Ectodermal cell (in vitro differentiated cells): Measurements from ENCODE around the gene TRIM25.

Source experiments
- H3K27ac ChIP-seq: 2 replicates; pipeline ENCODE4 v1.7.0; 2013; ENCODE audit warnings: mild to moderate bottlenecking, low read depth, low read length; ENCODE audit not compliant: insufficient read depth, poor library complexity, severe bottlenecking
- H3K27me3 ChIP-seq: 2 replicates; pipeline ENCODE4 v1.7.0; 2013; ENCODE audit warnings: mild to moderate bottlenecking, low read length; ENCODE audit not compliant: insufficient read depth, control insufficient read depth, poor library complexity, severe bottlenecking
- H3K36me3 ChIP-seq: one replicate; pipeline ENCODE4 v1.7.0; 2013; ENCODE audit warnings: low read length; ENCODE audit not compliant: control insufficient read depth, insufficient read depth
- H3K4me1 ChIP-seq: one replicate; pipeline ENCODE4 v1.7.0; 2013; ENCODE audit warnings: low read length; ENCODE audit not compliant: control insufficient read depth, insufficient read depth
- H3K4me3 ChIP-seq: 2 replicates; pipeline ENCODE4 v1.7.0; 2013; ENCODE audit warnings: low read depth, low read length, control low read depth; ENCODE audit not compliant: insufficient read depth
- H3K9me3 ChIP-seq: 2 replicates; pipeline ENCODE4 v1.7.0; 2013; ENCODE audit warnings: mild to moderate bottlenecking, low read length, moderate library complexity; ENCODE audit not compliant: control insufficient read depth
- WGBS, 2 experiments: methylation state at CpG; one replicate each; pipeline ENCODE4 v1.1.7; 2013; ENCODE audit warnings: missing lambda C conversion rate in 2 of 2; 5-methylcytosine and 5-hydroxymethylcytosine counted together

TRIM25 gene

DNA sequence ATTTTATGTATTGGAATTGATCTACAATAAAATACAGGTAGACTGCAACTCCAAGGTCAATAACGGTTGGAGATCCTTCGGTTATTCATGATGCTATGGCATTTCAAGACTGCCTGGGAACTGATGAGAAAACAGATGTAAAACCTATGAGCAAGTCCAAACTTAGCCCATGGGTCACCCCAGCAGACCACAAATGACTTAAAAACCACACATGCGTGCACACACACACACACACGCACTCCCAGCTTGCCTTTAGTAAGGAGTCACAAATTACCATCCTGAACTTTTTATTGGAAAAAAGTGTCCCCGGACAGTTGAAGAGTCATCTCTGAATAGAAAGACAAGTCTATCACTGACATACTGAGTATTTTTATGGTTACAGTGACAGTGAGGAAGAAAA, 26.7 kb downstream of the TRIM25 start:
- Histone ChIP-seq H3K36me3 (no peaks in the 10 kb centered on the region), H3K4me3 (no peak overlapping the region), H3K4me1 (no peaks in the 10 kb centered on the region), H3K27me3 (no peaks in the 10 kb centered on the region), H3K27ac (no peak overlapping the region), H3K9me3 (peaks cover 3% of the 10 kb centered on the region)
- 93 to 98% methylated on average over 5 of the region's 5 CpGs for WGBS, 2 experiments

DNA sequence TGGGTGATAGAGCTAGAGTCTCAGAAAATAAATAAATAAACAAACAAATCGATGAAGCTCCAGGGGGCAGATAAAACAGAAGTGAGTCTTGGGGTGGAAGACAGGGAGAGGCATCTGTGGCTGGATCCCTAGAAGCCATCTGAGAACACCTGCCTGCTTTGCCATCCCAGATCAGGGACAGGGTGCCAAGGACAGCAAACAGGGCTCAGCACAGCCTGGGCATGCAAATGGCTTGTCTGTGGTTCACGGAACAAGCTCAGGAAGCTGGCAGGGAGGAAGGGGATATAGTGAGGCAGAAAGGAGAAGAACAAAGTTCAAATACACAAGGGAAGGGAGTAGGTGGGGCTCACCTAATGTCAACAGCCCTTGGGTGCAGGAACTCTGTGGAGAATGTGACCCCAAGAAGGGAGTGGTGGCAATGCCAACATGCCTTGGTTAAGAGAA, 27.5 kb downstream of the TRIM25 start:
- no peaks in the 10 kb centered on the region for H3K4me1 ChIP-seq
- H3K4me3 ChIP-seq, result no peak overlapping the region
- H3K27me3 ChIP-seq, result no peaks in the 10 kb centered on the region
- no peaks in the 10 kb centered on the region for H3K36me3 ChIP-seq
- H3K9me3 ChIP-seq, result peaks cover 3% of the 10 kb centered on the region
- no peak overlapping the region for H3K27ac ChIP-seq
- WGBS, 2 experiments, result 91 to 97% methylated on average over 2 of the region's 2 CpGs

DNA sequence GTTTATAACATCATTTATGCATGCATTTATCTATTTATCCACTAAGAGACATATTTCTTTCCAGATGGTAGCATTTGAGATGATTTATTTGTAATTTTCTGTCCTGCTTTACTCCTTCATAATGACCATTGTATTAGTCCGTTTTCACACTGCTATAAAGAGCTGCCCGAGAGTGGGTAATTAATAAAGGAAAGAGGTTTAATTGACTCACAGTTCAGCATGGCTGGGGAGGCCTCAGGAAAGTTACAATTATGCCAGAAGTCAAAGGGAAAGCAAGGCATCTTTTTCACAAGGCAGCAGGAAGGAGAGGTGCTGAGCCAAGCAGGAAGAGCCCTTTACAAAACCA, 28.6 kb downstream of the TRIM25 start:
- Histone ChIP-seq H3K27ac (no peak overlapping the region), H3K4me3 (no peak overlapping the region), H3K27me3 (no peaks in the 10 kb centered on the region), H3K9me3 (peaks cover 3% of the 10 kb centered on the region), H3K4me1 (no peaks in the 10 kb centered on the region), H3K36me3 (no peaks in the 10 kb centered on the region)
- WGBS, 2 experiments, result 85 to 95% methylated on average over 2 of the region's 2 CpGs

DNA sequence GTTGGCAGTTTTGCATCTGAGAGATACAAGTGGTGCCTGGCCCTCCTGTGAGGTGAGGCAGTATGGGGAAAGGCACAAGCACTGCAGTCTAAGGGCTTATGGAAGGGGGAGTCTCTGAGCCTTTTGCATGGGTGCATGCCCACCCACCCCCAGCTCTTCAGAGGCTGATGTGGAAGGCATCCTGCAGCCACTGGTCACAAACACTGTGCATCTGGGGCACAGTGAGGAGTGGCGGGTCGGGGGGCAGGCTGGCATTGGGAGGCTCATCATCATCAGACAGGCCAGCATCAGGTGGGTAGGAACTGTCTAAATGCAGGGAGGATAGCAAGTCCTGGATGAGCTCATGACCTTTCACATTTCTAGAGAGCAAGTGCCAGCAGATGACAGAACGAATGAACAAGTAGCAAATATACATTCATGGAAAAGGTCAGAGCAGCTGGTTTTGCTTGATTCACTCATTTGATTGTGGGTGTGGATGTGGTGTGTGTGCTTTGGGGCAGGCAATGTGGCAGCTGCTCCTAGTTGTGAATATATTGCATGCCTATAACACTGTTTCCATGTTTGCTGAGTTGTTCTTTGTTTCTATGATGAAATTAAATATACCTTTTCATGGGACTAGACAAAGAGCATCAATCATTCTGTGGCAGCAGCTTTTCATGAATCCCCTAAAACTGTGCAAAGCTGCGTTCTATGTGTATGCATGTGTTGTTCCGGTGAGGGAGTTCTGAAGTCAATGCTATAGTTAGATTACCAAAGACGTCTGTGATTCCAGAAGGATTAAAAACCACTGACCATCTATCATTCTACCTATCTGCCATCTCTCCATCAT, 29.2 kb downstream of the TRIM25 start:
- 91 to 93% methylated on average over 6 of the region's 6 CpGs for WGBS, 2 experiments
- Histone ChIP-seq H3K36me3 (no peaks in the 10 kb centered on the region), H3K9me3 (peaks cover 3% of the 10 kb centered on the region), H3K4me1 (no peaks in the 10 kb centered on the region), H3K27me3 (no peaks in the 10 kb centered on the region), H3K4me3 (no peak overlapping the region), H3K27ac (no peak overlapping the region)

DNA sequence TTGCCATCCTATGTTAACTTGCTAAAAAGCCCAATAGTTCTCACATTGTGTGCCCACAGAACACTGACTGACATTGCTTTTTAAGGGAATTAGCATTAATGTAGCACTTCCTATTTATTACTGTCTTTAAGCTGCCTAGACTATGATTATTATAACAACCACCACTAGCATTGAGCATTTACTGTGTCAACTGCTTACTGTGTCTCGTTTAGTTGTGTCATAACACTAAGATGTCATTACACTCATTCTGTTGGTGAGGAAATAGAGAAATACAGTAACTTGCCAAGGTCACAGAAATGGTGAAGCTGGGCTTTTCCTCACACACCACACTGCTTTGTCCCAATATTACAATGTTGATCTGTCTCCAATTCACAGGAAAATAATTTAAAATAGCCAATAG, 30.2 kb downstream of the TRIM25 start:
- H3K27ac ChIP-seq, result no peak overlapping the region
- H3K27me3 ChIP-seq, result no peaks in the 10 kb centered on the region
- H3K4me3 ChIP-seq, result no peak overlapping the region
- no peaks in the 10 kb centered on the region for H3K4me1 ChIP-seq
- WGBS, 2 experiments, result 87 to 100% methylated on average over 1 of the region's 1 CpG
- peaks cover 3% of the 10 kb centered on the region for H3K9me3 ChIP-seq
- H3K36me3 ChIP-seq, result no peaks in the 10 kb centered on the region

DNA sequence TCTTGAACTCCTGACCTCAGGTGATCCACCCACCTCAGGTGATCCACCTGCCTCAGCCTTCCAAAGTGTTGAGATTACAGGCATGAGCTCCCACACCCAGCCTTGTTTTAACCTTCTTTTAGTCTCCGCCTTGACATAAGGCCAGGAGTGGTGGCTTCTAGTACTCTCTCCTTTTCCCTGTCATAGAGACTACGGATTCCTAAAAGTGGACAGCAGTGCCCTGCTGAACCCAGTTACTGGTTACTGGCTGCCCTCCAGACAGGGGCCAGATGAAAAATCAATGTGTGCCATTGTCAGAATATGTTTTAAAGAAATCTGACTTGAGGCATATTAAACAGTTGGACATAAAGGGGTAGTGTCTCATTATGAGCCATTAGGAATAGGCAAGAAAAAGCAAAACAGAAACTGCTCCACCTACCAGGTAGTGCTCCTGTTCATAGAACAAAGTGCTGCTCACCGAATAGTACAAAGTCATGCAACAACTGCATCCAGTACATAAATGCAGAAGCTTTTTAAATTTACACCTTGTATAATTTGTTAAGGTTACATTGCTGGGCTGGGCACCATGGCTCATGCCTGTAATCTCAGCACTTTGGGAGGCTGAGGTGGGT, 32.1 kb downstream of the TRIM25 start:
- 94 to 95% methylated on average over 3 of the region's 3 CpGs for WGBS, 2 experiments
- Histone ChIP-seq H3K27me3 (no peaks in the 10 kb centered on the region), H3K36me3 (no peaks in the 10 kb centered on the region), H3K4me3 (no peak overlapping the region), H3K9me3 (no peaks in the 10 kb centered on the region), H3K4me1 (no peaks in the 10 kb centered on the region), H3K27ac (no peak overlapping the region)

DNA sequence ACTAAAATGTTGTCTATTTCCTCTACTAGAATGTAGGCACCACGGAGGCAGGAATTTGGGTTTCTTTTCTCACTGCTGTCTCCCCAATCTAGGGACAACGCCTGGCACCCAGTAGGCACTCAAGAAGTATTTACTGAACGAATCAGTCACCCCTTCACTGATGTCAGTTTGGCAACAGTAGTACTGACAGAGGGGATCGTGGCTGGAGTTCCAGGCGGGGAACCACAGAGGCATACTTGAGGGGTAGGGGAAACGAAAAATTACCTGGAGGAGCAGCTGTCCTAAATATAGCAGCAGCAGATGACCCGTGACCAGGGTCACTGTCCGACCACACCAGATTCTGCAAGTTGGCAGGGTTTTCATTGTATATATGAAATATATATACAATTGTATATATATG, 33.3 kb downstream of the TRIM25 start:
- WGBS, 2 experiments, result 91 to 93% methylated on average over 7 of the region's 8 CpGs
- Histone ChIP-seq H3K36me3 (no peaks in the 10 kb centered on the region), H3K4me3 (no peak overlapping the region), H3K27ac (no peak overlapping the region), H3K4me1 (no peaks in the 10 kb centered on the region), H3K9me3 (no peaks in the 10 kb centered on the region), H3K27me3 (no peaks in the 10 kb centered on the region)

DNA sequence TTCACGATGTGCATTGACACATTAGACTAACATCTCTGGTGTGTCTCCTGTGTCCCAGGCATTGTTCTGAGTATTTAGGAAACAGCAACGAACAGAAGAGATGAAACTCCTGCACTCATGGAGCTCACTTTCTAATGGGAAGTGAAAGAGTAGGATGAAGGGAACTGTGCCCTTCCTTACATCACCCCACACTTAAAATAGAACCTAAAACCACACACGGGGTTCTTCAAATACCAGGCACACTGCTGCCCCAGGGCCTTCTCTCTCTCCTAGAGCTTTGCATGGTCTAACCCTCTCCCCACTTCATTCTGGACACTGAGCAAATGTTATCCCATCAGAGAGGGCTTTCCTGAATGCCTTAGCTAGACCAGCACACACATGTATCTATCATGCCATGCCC, 33.7 kb downstream of the TRIM25 start:
- Histone ChIP-seq H3K27me3 (no peaks in the 10 kb centered on the region), H3K36me3 (no peaks in the 10 kb centered on the region), H3K4me3 (no peak overlapping the region), H3K4me1 (no peaks in the 10 kb centered on the region), H3K27ac (no peak overlapping the region), H3K9me3 (no peaks in the 10 kb centered on the region)
- 94% methylated on average over 2 to 3 of the region's 3 CpGs for WGBS, 2 experiments

DNA sequence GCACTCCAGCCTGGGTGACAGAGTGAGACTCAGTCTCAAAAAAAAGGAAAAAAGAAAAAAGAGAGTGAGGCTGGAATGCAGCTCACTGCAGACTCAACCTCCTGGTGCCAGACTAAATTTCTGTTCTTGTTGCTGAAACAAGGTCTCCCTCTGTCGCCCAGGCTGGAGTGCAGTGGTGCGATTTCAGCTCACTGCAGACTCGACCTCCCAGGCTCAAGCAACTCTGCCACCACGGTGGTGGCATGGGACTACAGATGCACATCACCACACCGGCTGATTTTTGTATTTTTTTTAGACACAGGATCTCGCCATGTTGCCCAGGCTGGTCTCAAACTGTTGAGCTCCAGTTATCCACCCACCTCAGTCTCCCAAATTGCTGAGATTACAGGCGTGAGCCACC, 34.6 kb downstream of the TRIM25 start:
- H3K4me1 ChIP-seq, result no peaks in the 10 kb centered on the region

DNA sequence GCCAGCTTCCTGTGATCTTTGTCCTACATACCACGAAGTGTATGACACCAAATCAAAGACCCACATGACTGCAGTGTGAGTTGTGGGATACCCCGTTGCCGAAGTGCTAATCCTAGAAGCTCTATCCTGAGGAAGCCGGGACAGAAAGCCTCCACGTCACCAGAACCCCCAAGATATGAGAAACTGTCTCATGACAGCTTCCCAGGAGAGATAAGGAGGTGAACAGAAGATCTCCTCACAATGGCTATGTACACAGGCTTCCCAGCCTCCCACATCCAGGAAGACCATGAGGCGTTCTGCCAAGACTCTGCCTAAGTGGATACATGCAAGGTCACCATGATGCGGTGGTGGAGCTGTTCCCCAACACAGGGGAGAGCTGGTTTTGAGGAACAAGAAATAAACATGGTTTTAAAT, 37.1 kb downstream of the TRIM25 start:
- Histone ChIP-seq H3K9me3 (no peaks in the 10 kb centered on the region), H3K4me3 (no peak overlapping the region), H3K36me3 (no peaks in the 10 kb centered on the region), H3K4me1 (no peaks in the 10 kb centered on the region), H3K27ac (no peak overlapping the region), H3K27me3 (no peaks in the 10 kb centered on the region)
- WGBS, 2 experiments, result 91 to 93% methylated on average over 7 of the region's 7 CpGs

More for the DNA sequence above, 34.6 kb downstream of the TRIM25 start:
- no peaks in the 10 kb centered on the region for H3K36me3 ChIP-seq
- no peaks in the 10 kb centered on the region for H3K9me3 ChIP-seq
- H3K27ac ChIP-seq, result no peak overlapping the region
- no peaks in the 10 kb centered on the region for H3K27me3 ChIP-seq
- WGBS, 2 experiments, result 92 to 93% methylated on average over 7 of the region's 7 CpGs
- H3K4me3 ChIP-seq, result no peak overlapping the region
